ENCODE data around the gene PDPR.
"Not testable (repeated sequence)": the region's sequence is repeated elsewhere in the genome, so short reads cannot be mapped to it uniquely, and the experiment has no call there.

PDPR gene

DNA sequence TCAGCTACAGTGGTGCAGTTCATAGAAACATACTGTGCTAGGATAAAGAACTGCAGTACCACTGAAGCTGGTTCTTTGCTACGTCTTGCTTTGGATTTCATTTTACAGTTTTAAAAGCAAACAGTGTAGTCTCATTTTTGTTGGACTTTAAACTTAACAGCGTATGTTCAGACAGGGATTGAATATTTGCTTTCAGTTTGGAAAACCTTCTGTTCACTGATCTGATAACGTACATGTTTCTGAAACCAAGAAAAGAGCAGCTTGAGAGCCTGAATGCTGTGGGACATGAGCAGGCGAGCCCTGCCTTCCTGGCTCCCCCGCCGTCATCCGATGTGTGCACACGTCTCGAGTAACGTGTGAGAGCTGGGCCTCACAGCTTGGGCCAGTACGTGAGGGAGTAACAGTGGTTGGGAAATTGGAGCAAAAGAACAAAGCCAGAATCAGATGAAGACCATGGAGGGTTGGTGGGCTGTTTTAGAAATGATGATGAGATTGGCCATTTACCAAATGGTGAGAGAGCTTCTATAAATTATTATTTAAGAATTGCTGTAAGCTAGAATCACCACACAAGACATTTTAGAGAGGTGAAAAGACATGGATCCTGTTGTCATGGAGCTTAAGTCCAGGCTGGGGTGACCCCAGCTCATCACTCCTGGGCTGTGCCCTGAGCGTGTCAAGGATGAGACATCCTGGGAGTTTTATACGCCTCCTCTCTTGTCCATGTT is 38.6 kb downstream of the PDPR start:
- DNase-seq (ENCODE audit: low read depth): no peak
- TF ChIP-seq, protein P1, sequence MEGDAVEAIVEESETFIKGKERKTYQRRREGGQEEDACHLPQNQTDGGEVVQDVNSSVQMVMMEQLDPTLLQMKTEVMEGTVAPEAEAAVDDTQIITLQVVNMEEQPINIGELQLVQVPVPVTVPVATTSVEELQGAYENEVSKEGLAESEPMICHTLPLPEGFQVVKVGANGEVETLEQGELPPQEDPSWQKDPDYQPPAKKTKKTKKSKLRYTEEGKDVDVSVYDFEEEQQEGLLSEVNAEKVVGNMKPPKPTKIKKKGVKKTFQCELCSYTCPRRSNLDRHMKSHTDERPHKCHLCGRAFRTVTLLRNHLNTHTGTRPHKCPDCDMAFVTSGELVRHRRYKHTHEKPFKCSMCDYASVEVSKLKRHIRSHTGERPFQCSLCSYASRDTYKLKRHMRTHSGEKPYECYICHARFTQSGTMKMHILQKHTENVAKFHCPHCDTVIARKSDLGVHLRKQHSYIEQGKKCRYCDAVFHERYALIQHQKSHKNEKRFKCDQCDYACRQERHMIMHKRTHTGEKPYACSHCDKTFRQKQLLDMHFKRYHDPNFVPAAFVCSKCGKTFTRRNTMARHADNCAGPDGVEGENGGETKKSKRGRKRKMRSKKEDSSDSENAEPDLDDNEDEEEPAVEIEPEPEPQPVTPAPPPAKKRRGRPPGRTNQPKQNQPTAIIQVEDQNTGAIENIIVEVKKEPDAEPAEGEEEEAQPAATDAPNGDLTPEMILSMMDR (IDR thresholded peaks at IDR 0.05; ENCODE audit: low read depth, low read length, missing control alignments): no peak
- no peak overlapping the region for H3K4me3 ChIP-seq (ENCODE audit: low read depth, low read length)

DNA sequence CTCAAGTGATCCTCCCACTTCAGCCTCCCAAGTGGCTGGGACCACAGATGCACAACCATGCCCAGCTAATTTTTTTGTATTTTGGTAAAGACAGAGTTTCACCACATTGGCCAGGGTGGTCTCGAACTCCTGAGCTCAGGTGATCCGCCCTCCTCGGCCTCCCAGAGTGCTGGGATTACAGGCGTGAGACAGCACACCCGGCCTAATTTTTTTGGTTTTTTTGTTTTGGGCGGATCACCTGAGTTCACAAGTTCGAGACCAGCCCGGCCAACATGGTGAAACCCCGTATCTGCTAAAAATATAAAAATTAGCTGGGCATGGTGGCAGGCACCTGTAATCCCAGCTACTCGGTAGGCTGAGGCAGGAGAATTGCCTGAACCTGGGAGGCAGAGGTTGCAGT is 40.6 kb downstream of the PDPR start:
- DNase-seq (ENCODE audit: low read depth); H3K4me3 ChIP-seq (ENCODE audit: low read depth, low read length): not testable (repeated sequence)

DNA sequence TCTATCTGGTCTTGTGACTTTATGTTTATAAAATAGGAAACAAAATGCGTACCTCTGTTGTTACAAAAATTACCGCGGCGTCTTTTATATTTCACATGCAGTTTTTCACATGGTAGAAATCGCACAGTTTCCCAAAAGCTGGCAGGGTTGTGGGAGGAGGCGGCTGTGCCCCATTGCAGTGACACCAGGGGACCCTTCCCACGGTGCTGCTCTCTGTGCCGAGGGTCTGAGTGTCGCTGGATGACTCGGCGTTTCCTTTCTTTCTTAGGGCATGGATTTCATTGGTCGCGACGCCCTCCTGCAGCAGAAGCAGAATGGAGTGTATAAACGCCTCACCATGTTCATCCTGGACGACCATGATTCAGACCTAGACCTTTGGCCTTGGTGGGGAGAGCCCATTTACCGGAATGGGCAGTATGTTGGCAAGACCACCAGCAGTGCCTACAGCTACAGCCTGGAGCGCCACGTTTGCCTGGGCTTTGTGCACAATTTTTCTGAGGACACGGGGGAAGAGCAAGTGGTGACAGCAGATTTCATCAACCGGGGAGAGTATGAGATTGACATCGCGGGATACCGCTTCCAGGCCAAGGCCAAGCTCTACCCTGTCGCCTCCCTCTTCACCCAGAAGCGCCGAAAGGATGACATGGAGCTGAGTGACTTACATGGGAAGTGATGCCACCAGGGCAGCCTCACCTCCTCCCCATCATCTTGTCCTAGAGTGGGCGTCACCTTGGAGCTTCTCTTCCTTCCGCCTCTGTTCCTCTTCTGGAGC is 42.3 kb downstream of the PDPR start:
- no peak overlapping the region for H3K4me3 ChIP-seq (ENCODE audit: low read depth, low read length)
- TF ChIP-seq, protein P1 (IDR thresholded peaks at IDR 0.05; ENCODE audit: low read depth, low read length, missing control alignments): no peak
- no peak for DNase-seq (ENCODE audit: low read depth)

DNA sequence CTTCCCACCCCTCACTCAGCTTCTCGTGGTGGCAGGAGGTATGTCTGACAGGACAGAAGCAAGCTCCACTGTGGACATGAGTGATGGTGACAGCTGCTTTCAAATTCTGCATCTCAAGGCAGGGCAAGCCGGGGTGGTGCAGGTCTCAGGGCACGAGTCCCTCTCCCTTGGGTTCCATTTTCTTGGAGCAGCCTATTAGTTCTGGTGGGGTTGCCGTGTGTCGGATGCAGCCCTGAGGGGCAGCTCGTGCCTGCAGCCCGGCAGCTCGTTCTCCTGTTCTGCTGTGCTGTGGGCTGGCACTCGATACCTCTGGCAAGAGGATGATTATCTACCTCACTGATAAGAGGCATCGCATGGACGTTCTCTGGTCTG is 43.0 kb downstream of the PDPR start:
- no peak overlapping the region for H3K4me3 ChIP-seq (ENCODE audit: low read depth, low read length)
- TF ChIP-seq, protein P1 (IDR thresholded peaks at IDR 0.05; ENCODE audit: low read depth, low read length, missing control alignments): no peak
- no peak for DNase-seq (ENCODE audit: low read depth)

DNA sequence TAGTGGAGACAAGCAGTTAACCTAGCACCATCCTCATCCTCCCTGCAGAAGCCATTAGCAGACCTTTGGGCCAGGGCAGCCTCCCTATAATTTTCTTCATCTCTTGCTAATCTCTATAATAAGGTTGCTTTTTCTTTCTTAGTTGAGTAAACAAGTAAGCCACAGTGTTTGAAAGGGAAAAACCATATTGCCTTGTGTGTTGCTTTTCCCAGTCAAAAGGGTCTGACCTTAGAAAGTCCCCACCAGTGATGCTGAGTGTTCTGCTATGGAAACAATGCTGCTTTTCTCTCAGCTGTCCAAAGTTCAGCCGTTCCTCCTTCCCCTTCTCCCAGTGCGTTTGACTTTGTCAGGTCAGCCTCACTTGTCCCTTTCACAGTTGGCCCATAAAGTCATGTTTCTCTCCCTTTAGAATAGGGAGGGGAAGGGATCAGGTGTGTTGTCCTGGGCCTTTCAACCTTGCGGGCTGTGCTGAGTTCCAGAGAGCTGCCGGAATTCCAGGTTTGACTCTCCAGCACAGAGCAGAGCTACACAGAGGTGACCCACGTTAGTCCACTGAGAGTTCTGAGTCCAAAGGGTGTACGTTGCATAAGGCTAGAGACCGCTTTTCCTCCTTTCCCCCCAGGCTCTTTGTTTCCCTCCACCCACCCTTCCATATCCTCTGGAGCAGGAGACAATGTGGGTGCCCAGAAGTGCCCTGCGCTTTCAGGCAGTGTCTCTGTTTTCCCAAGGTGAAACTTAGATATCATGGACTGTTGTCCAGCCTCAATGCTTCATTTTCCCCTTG is 43.5 kb downstream of the PDPR start:
- DNase-seq (ENCODE audit: low read depth): no peak
- TF ChIP-seq, protein P1 (IDR thresholded peaks at IDR 0.05; ENCODE audit: low read depth, low read length, missing control alignments): no peak
- H3K4me3 ChIP-seq (ENCODE audit: low read depth, low read length): no peak overlapping the region

DNA sequence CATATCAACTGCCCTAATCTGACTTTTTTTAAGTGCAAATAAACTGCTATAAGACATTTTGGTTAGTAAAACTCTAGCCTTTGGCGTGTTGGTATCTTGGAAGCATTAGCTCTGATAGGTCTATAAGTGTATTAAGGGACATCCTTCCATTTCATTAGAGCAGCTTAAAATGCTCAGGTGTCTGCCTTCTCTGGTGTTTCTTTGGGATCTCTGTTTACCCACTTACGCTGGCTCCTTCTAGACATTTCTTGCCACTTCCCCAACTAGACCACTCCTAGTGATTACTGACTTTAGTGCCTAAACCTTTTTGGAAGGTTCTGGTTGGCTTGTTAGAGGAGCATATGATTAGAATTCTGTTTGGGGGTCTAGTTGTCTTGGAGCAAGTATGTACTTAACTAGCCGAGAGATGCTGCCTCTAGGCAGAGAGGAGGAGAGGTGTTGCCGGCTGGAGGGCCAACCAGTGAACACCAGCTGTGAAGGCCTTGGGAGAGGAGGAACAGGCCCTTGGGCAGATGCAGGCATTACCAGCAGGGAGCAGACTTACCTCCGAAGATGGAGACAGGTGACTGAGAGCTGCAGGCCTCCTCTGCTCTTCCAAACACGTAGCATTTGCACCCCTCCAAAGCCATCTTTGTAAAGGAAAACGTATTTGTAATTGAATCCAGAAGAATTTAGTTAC is 44.3 kb downstream of the PDPR start:
- TF ChIP-seq, protein P1 (IDR thresholded peaks at IDR 0.05; ENCODE audit: low read depth, low read length, missing control alignments): no peak
- DNase-seq (ENCODE audit: low read depth): no peak

More for the DNA sequence above, 44.3 kb downstream of the PDPR start:
- H3K4me3 ChIP-seq (ENCODE audit: low read depth, low read length): no peak overlapping the region
